SK-N-SH (cell line): ENCODE measurements around the gene HSPA6. TPM values are rescaled to one million over a fixed set of nuclear protein-coding genes. Genes with fewer than 3 reads are reported as not detected.

Experiments
- CTCF ChIA-PET: fragments of 300-600, 350-600 bp; formaldehyde crosslinking; extraction: SDS; loops from one replicate; lab custom pipeline; 2021; lab: Yijun Ruan, JAX
- POLR2A ChIA-PET: fragments of 350-600 bp; sonication (Branson Sonifier 250); formaldehyde crosslinking; extraction: SDS; loops from one replicate; lab custom pipeline; 2020; ENCODE audit warnings: antibody characterized with exemption, inconsistent platforms; lab: Yijun Ruan, JAX
- DNase-seq: peaks from one replicate; pipeline ENCODE4 v3.0.0; 2012
- H2AFZ ChIP-seq: fragments of 200-600 bp; sonication (generic); 2 replicates; pipeline ENCODE4 v1.8.1; 2016; ENCODE audit warnings: antibody characterized with exemption, mild to moderate bottlenecking, low read depth
- H3F3A ChIP-seq: fragments of 200-600 bp; sonication (generic); replicated peaks from 2 replicates; pipeline ENCODE3; 2016; ENCODE audit warnings: antibody characterized with exemption, mild to moderate bottlenecking; ENCODE audit not compliant: insufficient read depth
- H3K27ac ChIP-seq, 2 experiments: fragments of 200-500 bp in 1 of 2; fragments of 200-600 bp in 1 of 2; sonication (Bioruptor generic) in 1 of 2; sonication (generic), shearing (Covaris generic) in 1 of 2; 2 replicates each; pipeline versions ENCODE4 v1.5.1 to v1.6.1; 2014 to 2016; ENCODE audit warnings: low read depth in 2 of 2, inconsistent platforms in 1 of 2, low read length in 1 of 2, mild to moderate bottlenecking in 1 of 2, mixed read lengths in 1 of 2
- H3K27me3 ChIP-seq: fragments of 200-600 bp; sonication (generic), shearing (Covaris generic); 2 replicates; pipeline ENCODE4 v1.6.1; 2016; ENCODE audit warnings: mixed run types; ENCODE audit not compliant: insufficient read depth
- H3K36me3 ChIP-seq, 2 experiments: fragments of 200-500 bp in 1 of 2; fragments of 200-600 bp in 1 of 2; sonication (Bioruptor generic) in 1 of 2; sonication (generic) in 1 of 2; replicated peaks in 1 of 2; 2 replicates each; pipeline versions ENCODE3 to v1.5.1; 2014 to 2016; ENCODE audit warnings: low read length in 1 of 2, mild to moderate bottlenecking in 1 of 2; ENCODE audit not compliant: insufficient read depth in 2 of 2, control insufficient read depth in 1 of 2
- H3K4me1 ChIP-seq, 2 experiments: fragments of 200-500 bp in 1 of 2; fragments of 200-600 bp in 1 of 2; sonication (Bioruptor generic) in 1 of 2; sonication (generic), shearing (Covaris generic) in 1 of 2; 2 replicates each; pipeline versions ENCODE4 v1.5.1 to v1.6.1; 2014 to 2016; ENCODE audit warnings: low read depth in 1 of 2, low read length in 1 of 2, mixed run types in 1 of 2; ENCODE audit not compliant: insufficient read depth in 2 of 2, control insufficient read depth in 1 of 2
- H3K4me2 ChIP-seq: fragments of 200-600 bp; sonication (generic), shearing (Covaris generic); 2 replicates; pipeline ENCODE4 v1.6.1; 2017; ENCODE audit warnings: mixed run types
- H3K4me3 ChIP-seq, 2 experiments: fragments of 200-500 bp in 1 of 2; fragments of 200-600 bp in 1 of 2; sonication (Bioruptor generic) in 1 of 2; sonication (generic), shearing (Covaris generic) in 1 of 2; 2 replicates each; pipeline versions ENCODE4 v1.5.1 to v1.8.1; 2014 to 2016; ENCODE audit warnings: low read depth in 2 of 2, inconsistent platforms in 1 of 2, low read length in 1 of 2, mild to moderate bottlenecking in 1 of 2, mixed read lengths in 1 of 2, moderate library complexity in 1 of 2
- H3K79me2 ChIP-seq: fragments of 200-600 bp; sonication (generic); 2 replicates; pipeline ENCODE4 v1.8.1; 2017; ENCODE audit warnings: mild to moderate bottlenecking; ENCODE audit not compliant: insufficient read depth
- H3K9ac ChIP-seq: fragments of 200-600 bp; sonication (generic); 2 replicates; pipeline ENCODE4 v1.6.1; 2017; ENCODE audit warnings: mixed run types
- H3K9me2 ChIP-seq: fragments of 200-600 bp; sonication (generic); 2 replicates; pipeline ENCODE4 v1.6.1; 2017; ENCODE audit warnings: mixed run types
- H3K9me3 ChIP-seq: fragments of 200-600 bp; sonication (generic); 2 replicates; pipeline ENCODE4 v1.6.1; 2017; ENCODE audit warnings: mixed run types, mild to moderate bottlenecking, moderate library complexity
- H4K20me1 ChIP-seq: fragments of 200-600 bp; sonication (generic); 2 replicates; pipeline ENCODE4 v1.6.1; 2017; ENCODE audit warnings: mild to moderate bottlenecking, mixed run types; ENCODE audit not compliant: insufficient read depth
- FOXJ3 ChIP-seq: sonication (generic); formaldehyde crosslinking; IDR thresholded peaks from 2 replicates; pipeline ENCODE4 v1.5.1; 2020; ENCODE audit warnings: mild to moderate bottlenecking, missing genetic modification reagents
- FOXM1 ChIP-seq: IDR thresholded peaks from 2 replicates; pipeline ENCODE4 v1.4.0; 2012; ENCODE audit warnings: low read depth, mild to moderate bottlenecking
- MEF2A ChIP-seq: IDR thresholded peaks from 2 replicates; pipeline ENCODE4 v1.4.0; 2012; ENCODE audit warnings: low read depth, borderline replicate concordance
- MXI1 ChIP-seq: IDR thresholded peaks from 2 replicates; pipeline ENCODE4 v1.6.1; 2012; ENCODE audit warnings: mild to moderate bottlenecking, low read depth, low read length, improper control_type of control experiment
- NFIC ChIP-seq: IDR thresholded peaks from 2 replicates; pipeline ENCODE4 v1.4.0; 2012; ENCODE audit warnings: borderline replicate concordance
- NRF1 ChIP-seq: IDR thresholded peaks from 2 replicates; pipeline ENCODE4 v1.6.1; 2012; ENCODE audit warnings: low read depth, mild to moderate bottlenecking, low read length
- RFX5 ChIP-seq: IDR thresholded peaks from 2 replicates; pipeline ENCODE4 v1.6.1; 2012; ENCODE audit warnings: mild to moderate bottlenecking, improper control_type of control experiment, low read length
- SIN3A ChIP-seq: IDR thresholded peaks from 2 replicates; pipeline ENCODE4 v1.6.1; 2012; ENCODE audit warnings: low read depth, mild to moderate bottlenecking, low read length, moderate library complexity, borderline replicate concordance
- TAF1 ChIP-seq: IDR thresholded peaks from 2 replicates; pipeline ENCODE4 v1.6.1; 2012; ENCODE audit warnings: low read depth, mild to moderate bottlenecking, low read length, moderate library complexity, borderline replicate concordance
- TCF12 ChIP-seq: IDR thresholded peaks from 2 replicates; pipeline ENCODE4 v1.4.0; 2012
- TEAD4 ChIP-seq: IDR thresholded peaks from 2 replicates; pipeline ENCODE4 v1.4.0; 2012; ENCODE audit warnings: mild to moderate bottlenecking, borderline replicate concordance; ENCODE audit not compliant: insufficient read depth
- WGBS: methylation state at CpG from one replicate; pipeline ENCODE4 v1.1.6; 2017; ENCODE audit warnings: low lambda C conversion rate; 5-methylcytosine and 5-hydroxymethylcytosine counted together
- polyA plus RNA-seq, 3 experiments: library from polyadenylated mRNA; depleted of rRNA; stranded (reverse); fragments of >200 nt; gene quantifications; 2 replicates each; pipeline ENCODE4 v1.2.3, GENCODE V29; 2012
- TF ChIP-seq, protein P1 (sequence below): IDR thresholded peaks from 2 replicates; pipeline ENCODE4 v1.4.0; 2012; ENCODE audit warnings: low read depth
- TF ChIP-seq, protein P2 (sequence below): fragments of 150-350 bp; IDR thresholded peaks from 2 replicates; pipeline ENCODE4 v1.6.1; 2017; ENCODE audit warnings: antibody characterized with exemption, low read length, low read depth, borderline replicate concordance
- TF ChIP-seq, protein P3 (sequence below): IDR thresholded peaks from 2 replicates; pipeline ENCODE4 v1.6.1; 2012; ENCODE audit warnings: mild to moderate bottlenecking, low read depth, low read length, moderate library complexity

The HSPA6 gene
- polyA plus RNA-seq, 1 of the 3 experiments (the other 2 are of a cell fraction), result 0.07 TPM

DNA sequence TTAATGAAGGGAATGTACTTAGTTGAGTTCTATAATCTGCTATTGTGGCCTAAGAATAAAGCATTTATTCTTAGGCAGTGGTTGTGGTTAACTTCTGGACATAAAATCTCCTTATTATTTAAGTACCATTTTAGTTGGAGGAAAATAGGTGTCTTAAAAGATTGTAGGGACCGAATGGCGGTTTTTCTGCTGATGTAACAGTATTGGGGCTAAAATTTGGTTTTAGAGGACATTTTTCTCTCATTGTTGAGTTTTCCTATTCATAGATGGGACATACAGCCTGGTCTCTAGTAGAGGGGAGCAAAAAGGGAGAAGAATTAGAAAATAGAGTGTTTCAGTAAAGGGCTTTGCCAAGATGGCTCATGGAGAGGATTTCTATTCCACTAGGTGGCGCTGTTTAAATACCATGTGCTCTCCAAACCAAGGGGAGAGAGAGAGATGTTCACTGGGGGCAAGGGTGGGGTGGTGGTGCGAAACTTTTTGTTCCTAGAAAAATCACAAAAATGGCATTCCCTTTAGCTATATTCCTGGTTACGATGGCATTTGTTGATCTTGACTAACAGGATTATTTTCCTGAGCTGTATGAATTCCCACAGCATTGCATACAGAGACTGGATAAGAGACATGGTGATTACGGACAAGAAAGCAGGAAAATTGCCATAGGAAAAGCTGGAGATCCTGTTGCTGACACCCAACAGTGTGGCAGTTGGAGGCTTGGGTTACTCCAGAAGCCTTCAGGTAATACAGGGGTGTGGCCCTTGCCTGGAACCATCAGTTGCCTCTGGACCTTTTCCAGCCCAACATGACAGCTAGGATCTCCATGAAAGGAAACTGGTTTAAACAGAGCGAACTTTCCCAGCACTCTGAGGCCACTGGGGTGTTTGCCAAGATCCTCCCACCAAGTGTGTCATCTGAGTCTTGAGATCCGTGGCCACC is 37.3 kb upstream of the HSPA6 start (continued):
- TF ChIP-seq NFIC (no peak), TCF12 (no peak), FOXM1 (no peak), TAF1 (no peak), TEAD4 (no peak), SIN3A (no peak), FOXJ3 (CRISPR knock-in tag) (no peak), NRF1 (no peak), MEF2A (no peak)
- TF ChIP-seq, protein P1, sequence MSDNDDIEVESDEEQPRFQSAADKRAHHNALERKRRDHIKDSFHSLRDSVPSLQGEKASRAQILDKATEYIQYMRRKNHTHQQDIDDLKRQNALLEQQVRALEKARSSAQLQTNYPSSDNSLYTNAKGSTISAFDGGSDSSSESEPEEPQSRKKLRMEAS, result peak; percentile 54
- TF ChIP-seq, protein P2, sequence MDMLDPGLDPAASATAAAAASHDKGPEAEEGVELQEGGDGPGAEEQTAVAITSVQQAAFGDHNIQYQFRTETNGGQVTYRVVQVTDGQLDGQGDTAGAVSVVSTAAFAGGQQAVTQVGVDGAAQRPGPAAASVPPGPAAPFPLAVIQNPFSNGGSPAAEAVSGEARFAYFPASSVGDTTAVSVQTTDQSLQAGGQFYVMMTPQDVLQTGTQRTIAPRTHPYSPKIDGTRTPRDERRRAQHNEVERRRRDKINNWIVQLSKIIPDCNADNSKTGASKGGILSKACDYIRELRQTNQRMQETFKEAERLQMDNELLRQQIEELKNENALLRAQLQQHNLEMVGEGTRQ, result no peak
- TF ChIP-seq, protein P3, sequence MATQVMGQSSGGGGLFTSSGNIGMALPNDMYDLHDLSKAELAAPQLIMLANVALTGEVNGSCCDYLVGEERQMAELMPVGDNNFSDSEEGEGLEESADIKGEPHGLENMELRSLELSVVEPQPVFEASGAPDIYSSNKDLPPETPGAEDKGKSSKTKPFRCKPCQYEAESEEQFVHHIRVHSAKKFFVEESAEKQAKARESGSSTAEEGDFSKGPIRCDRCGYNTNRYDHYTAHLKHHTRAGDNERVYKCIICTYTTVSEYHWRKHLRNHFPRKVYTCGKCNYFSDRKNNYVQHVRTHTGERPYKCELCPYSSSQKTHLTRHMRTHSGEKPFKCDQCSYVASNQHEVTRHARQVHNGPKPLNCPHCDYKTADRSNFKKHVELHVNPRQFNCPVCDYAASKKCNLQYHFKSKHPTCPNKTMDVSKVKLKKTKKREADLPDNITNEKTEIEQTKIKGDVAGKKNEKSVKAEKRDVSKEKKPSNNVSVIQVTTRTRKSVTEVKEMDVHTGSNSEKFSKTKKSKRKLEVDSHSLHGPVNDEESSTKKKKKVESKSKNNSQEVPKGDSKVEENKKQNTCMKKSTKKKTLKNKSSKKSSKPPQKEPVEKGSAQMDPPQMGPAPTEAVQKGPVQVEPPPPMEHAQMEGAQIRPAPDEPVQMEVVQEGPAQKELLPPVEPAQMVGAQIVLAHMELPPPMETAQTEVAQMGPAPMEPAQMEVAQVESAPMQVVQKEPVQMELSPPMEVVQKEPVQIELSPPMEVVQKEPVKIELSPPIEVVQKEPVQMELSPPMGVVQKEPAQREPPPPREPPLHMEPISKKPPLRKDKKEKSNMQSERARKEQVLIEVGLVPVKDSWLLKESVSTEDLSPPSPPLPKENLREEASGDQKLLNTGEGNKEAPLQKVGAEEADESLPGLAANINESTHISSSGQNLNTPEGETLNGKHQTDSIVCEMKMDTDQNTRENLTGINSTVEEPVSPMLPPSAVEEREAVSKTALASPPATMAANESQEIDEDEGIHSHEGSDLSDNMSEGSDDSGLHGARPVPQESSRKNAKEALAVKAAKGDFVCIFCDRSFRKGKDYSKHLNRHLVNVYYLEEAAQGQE, result no peak

- Histone ChIP-seq H3K9me2 (no peaks in the 10 kb centered on the region), H3K9me3 (no peaks in the 10 kb centered on the region), H3K79me2 (no peaks in the 10 kb centered on the region), H3K27me3 (peaks cover 49% of the 10 kb centered on the region), H3K27ac (no peak overlapping the region), H3K9ac (no peak overlapping the region), H3K4me3 (no peak overlapping the region), H3K4me1 (no peaks in the 10 kb centered on the region), H3K36me3 (no peaks in the 10 kb centered on the region), H3K4me2 (no peak overlapping the region), H3F3A (peaks cover 4% of the 10 kb centered on the region), H2AFZ (no peak overlapping the region), H4K20me1 (no peaks in the 10 kb centered on the region)
- no peak for DNase-seq
- no peak for TF ChIP-seq MXI1
- TF ChIP-seq MEF2A, result no peak
- TF ChIP-seq RFX5, result no peak
- ChIA-PET POLR2A (no interaction called here), CTCF (interaction anchor here (1.5 to 3.3 kb wide), 2 partner anchors 9 to 249 kb away, joined by 4 to 12 read pairs; no protein-coding TSS in a partner anchor)
- WGBS, result 9% methylated on average over 5 of the region's 5 CpGs
These were observed 32.9 kb upstream of the HSPA6 start for GRCh38 chr1:161491472-161491871.
